Nephron progenitor cell (in vitro differentiated cells): ENCODE measurements around the gene PAH.
A peak's percentile ranks its signal among the peaks of the same experiment; 100 is the strongest.

ENCODE experiments used
- DNase-seq: peaks from one replicate; pipeline ENCODE4 v3.0.0; 2021
- H3K27ac Mint-ChIP-seq: 2 replicates; pipeline ENCODE4 v1.8.0; 2021; ENCODE audit warnings: mild to moderate bottlenecking, moderate library complexity, mixed read lengths
- H3K27me3 Mint-ChIP-seq: 2 replicates; pipeline ENCODE4 v1.8.0; 2021; ENCODE audit warnings: mild to moderate bottlenecking, low read depth, mixed read lengths; ENCODE audit not compliant: poor library complexity
- H3K36me3 Mint-ChIP-seq: 2 replicates; pipeline ENCODE4 v1.8.0; 2021; ENCODE audit warnings: low read depth, mixed read lengths
- H3K4me1 Mint-ChIP-seq: 2 replicates; pipeline ENCODE4 v1.8.0; 2021; ENCODE audit warnings: mixed read lengths
- H3K4me3 Mint-ChIP-seq: 2 replicates; pipeline ENCODE4 v1.8.0; 2021; ENCODE audit warnings: mild to moderate bottlenecking, moderate library complexity, mixed read lengths
- H3K9me3 Mint-ChIP-seq: 2 replicates; pipeline ENCODE4 v1.8.0; 2021; ENCODE audit warnings: mild to moderate bottlenecking, moderate library complexity, mixed read lengths
- CTCF ChIP-seq: fragments of 200-600 bp; sonication (generic); IDR thresholded peaks from 2 replicates; pipeline ENCODE4 v1.5.0; 2021; ENCODE audit warnings: antibody characterized with exemption

PAH gene

GRCh38 chr12:102917026-102917787, at the start of gene PAH:
PAH (minus strand) TSS chr12:102917244; CDS start chr12:102917130, 114 bp downstream.
- peaks cover 4% of the 10 kb centered on the region for H3K4me1 Mint-ChIP-seq
- peak within 1 kb of the TSS; percentile 78 for H3K4me3 Mint-ChIP-seq
- H3K9me3 Mint-ChIP-seq, result no peaks in the 10 kb centered on the region
- H3K27me3 Mint-ChIP-seq, result peaks cover 70% of the 10 kb centered on the region
- TF ChIP-seq CTCF, result no peak
- no peaks in the 10 kb centered on the region for H3K36me3 Mint-ChIP-seq
- DNase-seq, result peak; percentile 39
- no peak within 1 kb of the TSS for H3K27ac Mint-ChIP-seq

- H3K27me3 Mint-ChIP-seq, result peaks cover 98% of the 10 kb centered on the region
- no peak for TF ChIP-seq CTCF
Measured at GRCh38 chr12:102966200-102966863, 49.3 kb upstream of the PAH start.

GRCh38 chr12:102965281-102966155, 48.5 kb upstream of the PAH start:
- Mint-ChIP-seq H3K27ac (no peak overlapping the region), H3K4me1 (peaks cover 29% of the 10 kb centered on the region), H3K36me3 (peaks cover 6% of the 10 kb centered on the region), H3K27me3 (peaks cover 98% of the 10 kb centered on the region), H3K9me3 (peaks cover 25% of the 10 kb centered on the region), H3K4me3 (peak overlapping the region; percentile 74)
- no peak for TF ChIP-seq CTCF
- peak; percentile 39 for DNase-seq

More at GRCh38 chr12:102966200-102966863, 49.3 kb upstream of the PAH start:
- no peak for DNase-seq
- H3K36me3 Mint-ChIP-seq, result peaks cover 6% of the 10 kb centered on the region
- no peak overlapping the region for H3K4me3 Mint-ChIP-seq
- peaks cover 25% of the 10 kb centered on the region for H3K9me3 Mint-ChIP-seq
- no peak overlapping the region for H3K27ac Mint-ChIP-seq
- H3K4me1 Mint-ChIP-seq, result peaks cover 28% of the 10 kb centered on the region

- H3K4me3 Mint-ChIP-seq, result peak overlapping the region; percentile 74
- peak; percentile 61 for DNase-seq
- H3K9me3 Mint-ChIP-seq, result peaks cover 25% of the 10 kb centered on the region
- H3K4me1 Mint-ChIP-seq, result peaks cover 29% of the 10 kb centered on the region
- H3K27ac Mint-ChIP-seq, result no peak overlapping the region
- TF ChIP-seq CTCF, result no peak
- peaks cover 6% of the 10 kb centered on the region for H3K36me3 Mint-ChIP-seq
- H3K27me3 Mint-ChIP-seq, result peaks cover 98% of the 10 kb centered on the region
Measured at GRCh38 chr12:102964872-102965271, 47.8 kb upstream of the PAH start.

- peaks cover 6% of the 10 kb centered on the region for H3K36me3 Mint-ChIP-seq
- H3K4me3 Mint-ChIP-seq, result no peak overlapping the region
- H3K4me1 Mint-ChIP-seq, result peaks cover 35% of the 10 kb centered on the region
- H3K9me3 Mint-ChIP-seq, result peaks cover 25% of the 10 kb centered on the region
- no peak for DNase-seq
- TF ChIP-seq CTCF, result no peak
- no peak overlapping the region for H3K27ac Mint-ChIP-seq
- H3K27me3 Mint-ChIP-seq, result peaks cover 100% of the 10 kb centered on the region
Measured at GRCh38 chr12:102963796-102964195, 46.8 kb upstream of the PAH start.
